ENCODE results near the gene TMEM212.

The TMEM212 gene

GRCh38 chr3:171880101-171880870, 37.1 kb downstream of the TMEM212 start:
- Histone ChIP-seq H3K27ac (ENCODE audit: poor library complexity, severe bottlenecking) (no peak overlapping the region), H3K27me3 (ENCODE audit: insufficient read depth, poor library complexity, severe bottlenecking) (no peaks in the 10 kb centered on the region), H3K9me3 (ENCODE audit: severe bottlenecking) (no peaks in the 10 kb centered on the region), H3K4me3 (ENCODE audit: severe bottlenecking) (no peak overlapping the region), H3K4me1 (ENCODE audit: insufficient read depth, poor library complexity, severe bottlenecking) (peaks cover 21% of the 10 kb centered on the region), H3K36me3 (ENCODE audit: low read depth) (no peaks in the 10 kb centered on the region)
- no peak for TF ChIP-seq CTCF (IDR thresholded peaks at IDR 0.05; ENCODE audit: poor library complexity, severe bottlenecking)
- ATAC-seq (ENCODE audit: low read depth) (no peak), DNase-seq (ENCODE audit: low spot score) (no peak)

GRCh38 chr3:171881251-171881650, 38.1 kb downstream of the TMEM212 start:
- H3K27ac ChIP-seq (ENCODE audit: poor library complexity, severe bottlenecking), result no peak overlapping the region
- H3K9me3 ChIP-seq (ENCODE audit: severe bottlenecking), result no peaks in the 10 kb centered on the region
- H3K4me3 ChIP-seq (ENCODE audit: severe bottlenecking), result no peak overlapping the region
- H3K4me1 ChIP-seq (ENCODE audit: insufficient read depth, poor library complexity, severe bottlenecking), result peaks cover 11% of the 10 kb centered on the region
- no peak for ATAC-seq (ENCODE audit: low read depth)
- no peaks in the 10 kb centered on the region for H3K36me3 ChIP-seq (ENCODE audit: low read depth)
- no peak for DNase-seq (ENCODE audit: low spot score)
- TF ChIP-seq CTCF (IDR thresholded peaks at IDR 0.05; ENCODE audit: poor library complexity, severe bottlenecking), result no peak
- H3K27me3 ChIP-seq (ENCODE audit: insufficient read depth, poor library complexity, severe bottlenecking), result no peaks in the 10 kb centered on the region

- ATAC-seq (ENCODE audit: low read depth), result no peak
These were observed 40.2 kb downstream of the TMEM212 start for GRCh38 chr3:171883257-171883892.

GRCh38 chr3:171883893-171884279, 40.7 kb downstream of the TMEM212 start:
- no peaks in the 10 kb centered on the region for H3K27me3 ChIP-seq (ENCODE audit: insufficient read depth, poor library complexity, severe bottlenecking)
- peaks cover 3% of the 10 kb centered on the region for H3K4me1 ChIP-seq (ENCODE audit: insufficient read depth, poor library complexity, severe bottlenecking)
- DNase-seq (ENCODE audit: low spot score) (no peak), ATAC-seq (ENCODE audit: low read depth) (no peak)
- no peaks in the 10 kb centered on the region for H3K36me3 ChIP-seq (ENCODE audit: low read depth)
- no peaks in the 10 kb centered on the region for H3K9me3 ChIP-seq (ENCODE audit: severe bottlenecking)
- H3K27ac ChIP-seq (ENCODE audit: poor library complexity, severe bottlenecking), result no peak overlapping the region
- H3K4me3 ChIP-seq (ENCODE audit: severe bottlenecking), result no peak overlapping the region
- no peak for TF ChIP-seq CTCF (IDR thresholded peaks at IDR 0.05; ENCODE audit: poor library complexity, severe bottlenecking)

More at GRCh38 chr3:171883257-171883892, 40.2 kb downstream of the TMEM212 start:
- H3K36me3 ChIP-seq (ENCODE audit: low read depth), result no peaks in the 10 kb centered on the region
- no peaks in the 10 kb centered on the region for H3K27me3 ChIP-seq (ENCODE audit: insufficient read depth, poor library complexity, severe bottlenecking)
- H3K27ac ChIP-seq (ENCODE audit: poor library complexity, severe bottlenecking), result no peak overlapping the region
- no peaks in the 10 kb centered on the region for H3K9me3 ChIP-seq (ENCODE audit: severe bottlenecking)
- no peak overlapping the region for H3K4me3 ChIP-seq (ENCODE audit: severe bottlenecking)
- no peak for TF ChIP-seq CTCF (IDR thresholded peaks at IDR 0.05; ENCODE audit: poor library complexity, severe bottlenecking)
- DNase-seq (ENCODE audit: low spot score), result no peak
- H3K4me1 ChIP-seq (ENCODE audit: insufficient read depth, poor library complexity, severe bottlenecking), result no peaks in the 10 kb centered on the region

- ATAC-seq (ENCODE audit: low read depth), result no peak
- no peak overlapping the region for H3K27ac ChIP-seq (ENCODE audit: poor library complexity, severe bottlenecking)
- H3K4me3 ChIP-seq (ENCODE audit: severe bottlenecking), result no peak overlapping the region
- H3K36me3 ChIP-seq (ENCODE audit: low read depth), result no peaks in the 10 kb centered on the region
- DNase-seq (ENCODE audit: low spot score), result no peak
- H3K4me1 ChIP-seq (ENCODE audit: insufficient read depth, poor library complexity, severe bottlenecking), result peaks cover 5% of the 10 kb centered on the region
- no peaks in the 10 kb centered on the region for H3K27me3 ChIP-seq (ENCODE audit: insufficient read depth, poor library complexity, severe bottlenecking)
- H3K9me3 ChIP-seq (ENCODE audit: severe bottlenecking), result no peaks in the 10 kb centered on the region
- no peak for TF ChIP-seq CTCF (IDR thresholded peaks at IDR 0.05; ENCODE audit: poor library complexity, severe bottlenecking)
These were observed 45.3 kb downstream of the TMEM212 start for GRCh38 chr3:171888466-171888865.

Measured in RWPE2 (cell line).